K562 (cell line): Measurements from ENCODE around the gene MGA. TPM values are rescaled to one million over a fixed set of nuclear protein-coding genes. Genes with fewer than 3 reads are reported as not detected.
A peak's percentile ranks its signal among the peaks of the same experiment; 100 is the strongest.

Experiments used
- CBFA2T2 ChIP-seq: fragments of 450-650 bp; conservative IDR thresholded peaks from 2 replicates; pipeline ENCODE4 v1.6.1; 2017; ENCODE audit warnings: mild to moderate bottlenecking
- E2F3 ChIP-seq: fragments of 250-450 bp; sonication (Bioruptor Pico); IDR thresholded peaks from 2 replicates; pipeline ENCODE4 v1.4.0; 2020; ENCODE audit warnings: mild to moderate bottlenecking
- GATA2 ChIP-seq: sonication (generic); formaldehyde crosslinking; IDR thresholded peaks from 2 replicates; pipeline ENCODE4 v1.4.0; 2020; ENCODE audit warnings: mild to moderate bottlenecking, missing genetic modification reagents
- HNRNPK ChIP-seq: fragments of 200-400 bp; formaldehyde crosslinking; IDR thresholded peaks from one replicate; pipeline ENCODE4 v1.6.1; 2018; ENCODE audit warnings: mild to moderate bottlenecking, low read depth, low read length; ENCODE audit not compliant: poor library complexity, severe bottlenecking
- MBD1 ChIP-seq: fragments of 250-450 bp; sonication (Bioruptor Pico); IDR thresholded peaks from 2 replicates; pipeline ENCODE4 v1.8.0; 2022; ENCODE audit warnings: inconsistent platforms
- MGA ChIP-seq: fragments of 450-650 bp; IDR thresholded peaks from 2 replicates; pipeline ENCODE4 v1.6.1; 2016; ENCODE audit warnings: mild to moderate bottlenecking, moderate library complexity
- PKNOX1 ChIP-seq: fragments of 450-650 bp; IDR thresholded peaks from 2 replicates; pipeline ENCODE4 v1.6.1; 2016
- PRDM10 ChIP-seq: fragments of 450-650 bp; IDR thresholded peaks from 2 replicates; pipeline ENCODE4 v1.6.1; 2018; ENCODE audit not compliant: partially characterized antibody
- ZNF3 ChIP-seq: fragments of 250-450 bp; sonication (Bioruptor Pico); IDR thresholded peaks from 2 replicates; pipeline ENCODE4 v1.5.0; 2021; ENCODE audit warnings: mild to moderate bottlenecking, moderate library complexity
- polyA plus RNA-seq, 8 experiments: library from polyadenylated mRNA; depleted of rRNA in 4 of 8; stranded (reverse) in 5 of 8; unstranded in 3 of 8; fragments of >200 nt; fragmentation: Nextera tagmentation in 2 of 8; fragmentation: Illumina TruSeq in 1 of 8; extraction: Ambion mirVana in 2 of 8; extraction: Trizol in 1 of 8; gene quantifications; 2 replicates each; pipeline versions ENCODE4 v1.2.1 to v1.2.3, GENCODE V29; 2011 to 2014; ENCODE audit warnings: inconsistent platforms in 1 of 8, missing spikeins in 1 of 8
- total RNA-seq, 7 experiments: library from RNA; depleted of rRNA in 6 of 7; stranded (reverse); fragments of >200 nt in 6 of 7; fragmentation: Illumina TruSeq in 2 of 7; extraction: Trizol in 2 of 7; gene quantifications; 2 replicates each; pipeline versions ENCODE4 v1.2.1 to v1.2.3, GENCODE V29; 2011 to 2021; ENCODE audit warnings: low replicate concordance in 1 of 7

The MGA gene
- total and polyA plus RNA-seq, 9 of the 15 experiments (the other 6 are each of a cell fraction or from before 2014, with no cell fraction given): 4.7 to 56.1 (median 21.1) TPM

GRCh38 chr15:41634072-41634626, 26.1 kb upstream of the MGA start (continued):
- no peak for TF ChIP-seq MGA
- TF ChIP-seq ZNF3: peak; percentile 84
- no peak for TF ChIP-seq HNRNPK
- TF ChIP-seq CBFA2T2: peak; percentile 35; the same call in 1 of the 2 replicates
- TF ChIP-seq GATA2: peak; percentile 23; the same call in 1 of the 2 replicates
- TF ChIP-seq E2F3: no peak
- TF ChIP-seq MBD1 (CRISPR knock-in tag): 0 out of 2 replicates have a peak, but pooled peaks have one; percentile 33
- no peak for TF ChIP-seq PRDM10
- TF ChIP-seq PKNOX1: peak; percentile 72
